Measurements from ENCODE around the gene KCTD20. TPM values are rescaled to one million over a fixed set of nuclear protein-coding genes. Genes with fewer than 3 reads are reported as not detected.
A peak's percentile ranks its signal among the peaks of the same experiment; 100 is the strongest.
"Not testable (repeated sequence)": the region's sequence is repeated elsewhere in the genome, so short reads cannot be mapped to it uniquely, and the experiment has no call there.

KCTD20 gene
- 70.4 and 81.7 TPM in 2 replicates for total RNA-seq (2014; rRNA removed; shearing (Covaris generic))

- peak; percentile 88 for DNase-seq (ENCODE audit: low read depth)
Measured at GRCh38 chr6:36442671-36443470, at the start of gene KCTD20, which contains the start of gene PXT1. Gene KCTD20, plus strand, starts transcription at chr6:36443000. Its CDS starts 27,098 bp downstream, at chr6:36470098. Gene PXT1, minus strand, starts transcription at chr6:36442854. Its CDS starts 16,772 bp downstream, at chr6:36426082.

- no peak for DNase-seq (ENCODE audit: low read depth)
Measured at GRCh38 chr6:36399970-36400369, 42.8 kb upstream of the KCTD20 start.

GRCh38 chr6:36402481-36402880 is 40.3 kb upstream of the KCTD20 start:
- DNase-seq (ENCODE audit: low read depth): no peak

GRCh38 chr6:36404164-36404563 is 38.6 kb upstream of the KCTD20 start:
- no peak for DNase-seq (ENCODE audit: low read depth)

- DNase-seq (ENCODE audit: low read depth): not testable (repeated sequence)
Measured at GRCh38 chr6:36409718-36410117, 33.1 kb upstream of the KCTD20 start.

GRCh38 chr6:36413489-36414480 is 29.0 kb upstream of the KCTD20 start:
- DNase-seq (ENCODE audit: low read depth): no peak

- no peak for DNase-seq (ENCODE audit: low read depth)
Measured at GRCh38 chr6:36414481-36414880, 28.3 kb upstream of the KCTD20 start.

GRCh38 chr6:36418558-36418957 is 24.2 kb upstream of the KCTD20 start:
- DNase-seq (ENCODE audit: low read depth): no peak

GRCh38 chr6:36419310-36419709 is 23.5 kb upstream of the KCTD20 start:
- no peak for DNase-seq (ENCODE audit: low read depth)

GRCh38 chr6:36422714-36423100 is 20.1 kb upstream of the KCTD20 start:
- no peak for DNase-seq (ENCODE audit: low read depth)

- DNase-seq (ENCODE audit: low read depth): peak; percentile 98
Measured at GRCh38 chr6:36423101-36423824, 19.5 kb upstream of the KCTD20 start.

GRCh38 chr6:36426622-36427021 is 16.2 kb upstream of the KCTD20 start:
- no peak for DNase-seq (ENCODE audit: low read depth)

GRCh38 chr6:36428911-36429310 is 13.9 kb upstream of the KCTD20 start:
- no peak for DNase-seq (ENCODE audit: low read depth)

- DNase-seq (ENCODE audit: low read depth): no peak
Measured at GRCh38 chr6:36430351-36430750, 12.4 kb upstream of the KCTD20 start.

- DNase-seq (ENCODE audit: low read depth): no peak
Measured at GRCh38 chr6:36431197-36431596, 11.6 kb upstream of the KCTD20 start.

- DNase-seq (ENCODE audit: low read depth): peak; percentile 61
Measured at GRCh38 chr6:36432151-36432671, 10.6 kb upstream of the KCTD20 start.

GRCh38 chr6:36436466-36436865 is 6.3 kb upstream of the KCTD20 start:
- DNase-seq (ENCODE audit: low read depth): no peak

GRCh38 chr6:36441307-36441894 is 1.4 kb upstream of the KCTD20 start:
- peak; percentile 98 for DNase-seq (ENCODE audit: low read depth)

- no peak for DNase-seq (ENCODE audit: low read depth)
Measured at GRCh38 chr6:36442103-36442670, 613 bp upstream of the KCTD20 start.

Measured in RPMI7951 (cell line).